MM.1S (cell line): ENCODE data around the gene MINK1.

Experiments used
- DNase-seq: peaks from one replicate; pipeline ENCODE4 v3.0.0-alpha.2; 2015
- H2AFZ ChIP-seq: fragments of 300-600 bp; sonication (generic); 2 replicates; pipeline ENCODE4 v1.6.0; 2016; ENCODE audit warnings: antibody characterized with exemption, low read length
- H3F3A ChIP-seq: fragments of 300-600 bp; sonication (generic); 2 replicates; pipeline ENCODE4 v1.6.1; 2016; ENCODE audit warnings: mild to moderate bottlenecking, antibody characterized with exemption, low read length, moderate library complexity, mixed read lengths; ENCODE audit not compliant: insufficient read depth
- H3K27ac ChIP-seq: fragments of 300-600 bp; sonication (generic); 2 replicates; pipeline ENCODE4 v1.5.1; 2016; ENCODE audit warnings: mild to moderate bottlenecking, low read length
- H3K27me3 ChIP-seq: fragments of 300-600 bp; sonication (generic); replicated peaks from 2 replicates; pipeline ENCODE4 v1.6.0; 2016; ENCODE audit warnings: low read length; ENCODE audit not compliant: insufficient read depth
- H3K36me3 ChIP-seq: fragments of 300-600 bp; sonication (generic); replicated peaks from 2 replicates; pipeline ENCODE4 v1.6.1; 2016; ENCODE audit warnings: mild to moderate bottlenecking, low read length, mixed read lengths; ENCODE audit not compliant: insufficient read depth
- H3K4me1 ChIP-seq: fragments of 300-600 bp; sonication (generic); 2 replicates; pipeline ENCODE4 v1.6.1; 2016; ENCODE audit warnings: low read length, mixed read lengths
- H3K4me2 ChIP-seq: fragments of 300-600 bp; sonication (generic); 2 replicates; pipeline ENCODE4 v1.6.0; 2016; ENCODE audit warnings: low read depth, low read length
- H3K4me3 ChIP-seq: fragments of 300-600 bp; sonication (generic); 2 replicates; pipeline ENCODE4 v1.5.1; 2016; ENCODE audit warnings: low read length, mixed read lengths
- H3K79me2 ChIP-seq: fragments of 300-600 bp; sonication (generic); 2 replicates; pipeline ENCODE4 v1.6.1; 2016; ENCODE audit warnings: mixed run types, low read length, mixed read lengths
- H3K9ac ChIP-seq: fragments of 300-600 bp; sonication (generic); 2 replicates; pipeline ENCODE4 v1.6.1; 2016; ENCODE audit warnings: low read length, mixed read lengths
- H3K9me2 ChIP-seq: fragments of 300-600 bp; sonication (generic); replicated peaks from 2 replicates; pipeline ENCODE4 v1.6.1; 2016; ENCODE audit warnings: mild to moderate bottlenecking, low read length, mixed read lengths; ENCODE audit not compliant: insufficient read depth
- H3K9me3 ChIP-seq: fragments of 300-600 bp; sonication (generic); replicated peaks from 2 replicates; pipeline ENCODE4 v1.6.1; 2016; ENCODE audit warnings: mild to moderate bottlenecking, low read length, mixed read lengths; ENCODE audit not compliant: insufficient read depth
- H4K20me1 ChIP-seq: fragments of 300-600 bp; sonication (generic); 2 replicates; pipeline ENCODE4 v1.6.1; 2016; ENCODE audit warnings: mild to moderate bottlenecking, low read length, moderate library complexity, mixed read lengths; ENCODE audit not compliant: insufficient read depth
- EZH2 ChIP-seq: fragments of 300-600 bp; sonication (generic); optimal IDR thresholded peaks from 2 replicates; pipeline ENCODE3; 2017; ENCODE audit warnings: low read depth, mild to moderate bottlenecking, antibody characterized with exemption, low read length, mixed read lengths
- EZH2phosphoT487 ChIP-seq: fragments of 300-600 bp; sonication (generic); IDR thresholded peaks from 2 replicates; pipeline ENCODE4 v1.6.1; 2018; ENCODE audit warnings: antibody characterized with exemption, low read length
- TF ChIP-seq, protein P1 (sequence below): fragments of 300-600 bp; sonication (generic); IDR thresholded peaks from 2 replicates; pipeline ENCODE4 v1.5.1; 2016; ENCODE audit warnings: antibody characterized with exemption, low read length, mixed read lengths

MINK1 gene

DNA sequence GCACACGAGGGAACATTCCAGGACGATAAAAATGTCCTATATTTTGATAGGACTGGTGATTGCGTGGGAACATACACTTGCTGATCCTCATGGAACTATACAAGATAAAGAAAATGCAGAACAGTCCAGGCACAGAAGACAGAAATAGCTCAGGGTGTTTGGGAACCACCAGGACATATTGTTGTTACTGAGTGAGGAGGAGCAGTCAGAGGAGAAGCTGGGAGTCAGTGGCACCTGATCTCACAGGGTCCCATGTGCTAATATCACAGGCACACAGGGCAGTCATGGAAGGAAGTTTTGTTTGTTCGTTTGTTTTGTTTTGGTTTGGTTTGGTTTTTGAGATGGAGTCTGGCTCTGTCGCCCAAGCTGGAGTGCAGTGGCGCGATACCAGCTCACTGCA, 20.4 kb upstream of the MINK1 start:
- H3K4me3 ChIP-seq: no peak overlapping the region
- H3K79me2 ChIP-seq: no peaks in the 10 kb centered on the region
- H3K9me2 ChIP-seq: no peaks in the 10 kb centered on the region
- no peaks in the 10 kb centered on the region for H3K9me3 ChIP-seq
- no peak overlapping the region for H2AFZ ChIP-seq
- H3K4me2 ChIP-seq: no peak overlapping the region
- TF ChIP-seq, protein P1, sequence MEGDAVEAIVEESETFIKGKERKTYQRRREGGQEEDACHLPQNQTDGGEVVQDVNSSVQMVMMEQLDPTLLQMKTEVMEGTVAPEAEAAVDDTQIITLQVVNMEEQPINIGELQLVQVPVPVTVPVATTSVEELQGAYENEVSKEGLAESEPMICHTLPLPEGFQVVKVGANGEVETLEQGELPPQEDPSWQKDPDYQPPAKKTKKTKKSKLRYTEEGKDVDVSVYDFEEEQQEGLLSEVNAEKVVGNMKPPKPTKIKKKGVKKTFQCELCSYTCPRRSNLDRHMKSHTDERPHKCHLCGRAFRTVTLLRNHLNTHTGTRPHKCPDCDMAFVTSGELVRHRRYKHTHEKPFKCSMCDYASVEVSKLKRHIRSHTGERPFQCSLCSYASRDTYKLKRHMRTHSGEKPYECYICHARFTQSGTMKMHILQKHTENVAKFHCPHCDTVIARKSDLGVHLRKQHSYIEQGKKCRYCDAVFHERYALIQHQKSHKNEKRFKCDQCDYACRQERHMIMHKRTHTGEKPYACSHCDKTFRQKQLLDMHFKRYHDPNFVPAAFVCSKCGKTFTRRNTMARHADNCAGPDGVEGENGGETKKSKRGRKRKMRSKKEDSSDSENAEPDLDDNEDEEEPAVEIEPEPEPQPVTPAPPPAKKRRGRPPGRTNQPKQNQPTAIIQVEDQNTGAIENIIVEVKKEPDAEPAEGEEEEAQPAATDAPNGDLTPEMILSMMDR: no peak
- TF ChIP-seq EZH2phosphoT487: no peak
- TF ChIP-seq EZH2: no peak
- H3K27ac ChIP-seq: no peak overlapping the region
- no peaks in the 10 kb centered on the region for H4K20me1 ChIP-seq
- H3K9ac ChIP-seq: no peak overlapping the region
- H3F3A ChIP-seq: no peaks in the 10 kb centered on the region
- H3K4me1 ChIP-seq: no peaks in the 10 kb centered on the region
- H3K36me3 ChIP-seq: no peaks in the 10 kb centered on the region
- DNase-seq: no peak
- no peaks in the 10 kb centered on the region for H3K27me3 ChIP-seq

DNA sequence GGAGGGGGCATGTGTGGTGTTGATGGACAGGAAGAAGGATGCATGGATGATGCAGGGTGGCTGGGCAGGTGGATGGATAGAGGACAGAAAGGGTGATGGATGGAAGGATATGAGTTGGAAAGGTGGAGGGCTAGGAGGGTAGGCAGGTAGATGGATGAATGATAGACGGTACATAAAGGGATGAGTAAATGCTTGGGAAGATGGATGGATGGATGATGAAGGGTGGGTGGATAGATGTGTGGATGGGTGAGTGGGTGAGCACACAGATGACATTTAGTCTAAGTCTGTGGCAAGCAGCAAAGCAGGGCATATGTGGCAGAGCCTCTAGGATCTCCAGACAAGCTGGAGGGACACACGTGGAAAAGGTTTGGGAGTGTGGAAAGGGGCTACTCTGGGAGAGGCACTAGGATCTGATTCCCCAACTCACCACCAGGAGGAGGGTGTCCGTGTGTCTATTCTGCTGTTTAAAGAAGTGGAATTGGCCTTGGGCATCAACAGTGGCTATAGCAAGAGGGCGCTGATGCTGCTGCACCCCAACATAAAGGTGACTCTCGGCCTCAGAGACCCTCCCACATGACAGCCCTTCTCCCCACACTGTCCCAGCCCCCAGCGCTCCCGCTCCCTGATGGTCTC, 18.0 kb upstream of the MINK1 start:
- H3K27me3 ChIP-seq: no peaks in the 10 kb centered on the region
- no peak overlapping the region for H3K4me3 ChIP-seq
- H3K9me3 ChIP-seq: no peaks in the 10 kb centered on the region
- no peaks in the 10 kb centered on the region for H3K9me2 ChIP-seq
- H3K4me2 ChIP-seq: no peak overlapping the region
- no peak overlapping the region for H2AFZ ChIP-seq
- DNase-seq: no peak
- no peak overlapping the region for H3K9ac ChIP-seq
- TF ChIP-seq EZH2phosphoT487: no peak
- no peak for TF ChIP-seq EZH2
- TF ChIP-seq, protein P1: no peak
- H3K79me2 ChIP-seq: no peaks in the 10 kb centered on the region
- no peaks in the 10 kb centered on the region for H3F3A ChIP-seq
- no peak overlapping the region for H3K27ac ChIP-seq
- H3K36me3 ChIP-seq: no peaks in the 10 kb centered on the region
- no peaks in the 10 kb centered on the region for H4K20me1 ChIP-seq
- H3K4me1 ChIP-seq: no peaks in the 10 kb centered on the region

DNA sequence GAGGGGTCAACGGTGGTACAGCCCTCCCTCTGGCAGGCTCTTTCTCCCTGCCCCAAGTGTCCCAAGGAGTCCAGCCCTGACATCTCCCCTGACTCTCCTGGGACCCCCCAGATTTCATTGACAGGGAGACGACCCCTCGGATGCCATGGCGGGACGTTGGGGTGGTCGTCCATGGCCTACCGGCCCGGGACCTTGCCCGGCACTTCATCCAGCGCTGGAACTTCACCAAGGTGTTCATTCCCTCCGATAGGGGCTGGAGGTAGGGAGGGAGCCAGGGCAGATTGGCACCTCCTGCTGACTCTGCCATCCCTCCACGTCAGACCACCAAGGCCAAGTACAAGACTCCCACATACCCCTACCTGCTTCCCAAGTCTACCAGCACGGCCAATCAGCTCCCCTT, 16.3 kb upstream of the MINK1 start:
- DNase-seq: no peak
- no peak overlapping the region for H2AFZ ChIP-seq
- H3F3A ChIP-seq: no peaks in the 10 kb centered on the region
- no peaks in the 10 kb centered on the region for H3K27me3 ChIP-seq
- H3K4me1 ChIP-seq: no peaks in the 10 kb centered on the region
- H3K4me2 ChIP-seq: no peak overlapping the region
- H3K9ac ChIP-seq: no peak overlapping the region
- TF ChIP-seq, protein P1: no peak
- TF ChIP-seq EZH2: no peak
- no peak for TF ChIP-seq EZH2phosphoT487
- no peak overlapping the region for H3K27ac ChIP-seq
- H3K9me3 ChIP-seq: no peaks in the 10 kb centered on the region
- H3K79me2 ChIP-seq: no peaks in the 10 kb centered on the region
- H4K20me1 ChIP-seq: no peaks in the 10 kb centered on the region
- no peaks in the 10 kb centered on the region for H3K36me3 ChIP-seq
- H3K4me3 ChIP-seq: no peak overlapping the region
- no peaks in the 10 kb centered on the region for H3K9me2 ChIP-seq
